Activated CD4-positive, alpha-beta T cell treated with anti-CD3 and anti-CD28 coated beads, Interleukin-2, amount 50 U/mL, for 24 hours (primary cell): Measurements from ENCODE around the gene SLC9A5.
A peak's percentile ranks its signal among the peaks of the same experiment; 100 is the strongest.

Experiments used
- DNase-seq, 2 donors: peaks; one replicate each; pipeline ENCODE4 v3.0.0-alpha.2; 2020; ENCODE audit warnings: low read depth in 1 of 2, low spot score in 1 of 2

The SLC9A5 gene

GRCh38 chr16:67256701-67257230 is 8.0 kb downstream of the SLC9A5 start:
- DNase-seq: no peak

DNA sequence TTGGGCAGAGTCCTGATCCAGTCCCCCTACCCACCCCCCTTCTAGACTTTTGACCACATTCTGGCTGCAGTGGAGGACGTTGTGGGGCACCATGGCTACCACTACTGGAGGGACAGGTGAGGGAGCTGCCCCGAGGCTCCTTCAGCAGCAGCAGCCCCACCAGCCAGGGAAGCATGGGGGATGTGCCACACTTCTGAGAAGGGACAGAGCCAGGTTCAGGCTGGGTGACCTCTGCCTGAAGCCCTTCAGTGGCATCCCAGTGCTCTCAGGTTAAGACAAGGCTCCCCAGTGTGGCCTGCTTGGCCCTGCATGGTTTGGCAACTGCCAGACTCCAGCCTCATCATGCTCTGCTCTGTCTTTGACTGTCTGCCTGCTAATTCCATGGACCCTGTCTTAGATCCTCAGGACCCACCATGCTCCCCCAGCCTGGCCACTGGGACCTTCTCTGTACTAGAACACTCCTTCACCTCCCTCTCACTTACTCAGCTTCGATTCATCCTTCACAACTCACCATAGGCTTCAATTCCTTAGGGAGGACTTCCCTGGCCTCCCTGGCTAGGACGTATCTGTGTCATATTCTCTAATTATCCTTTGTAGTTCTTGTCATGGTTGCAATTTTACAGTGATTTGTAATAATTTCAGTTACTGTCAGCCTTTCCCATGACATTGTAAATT is 8.8 kb downstream of the SLC9A5 start:
- DNase-seq: no peak

DNA sequence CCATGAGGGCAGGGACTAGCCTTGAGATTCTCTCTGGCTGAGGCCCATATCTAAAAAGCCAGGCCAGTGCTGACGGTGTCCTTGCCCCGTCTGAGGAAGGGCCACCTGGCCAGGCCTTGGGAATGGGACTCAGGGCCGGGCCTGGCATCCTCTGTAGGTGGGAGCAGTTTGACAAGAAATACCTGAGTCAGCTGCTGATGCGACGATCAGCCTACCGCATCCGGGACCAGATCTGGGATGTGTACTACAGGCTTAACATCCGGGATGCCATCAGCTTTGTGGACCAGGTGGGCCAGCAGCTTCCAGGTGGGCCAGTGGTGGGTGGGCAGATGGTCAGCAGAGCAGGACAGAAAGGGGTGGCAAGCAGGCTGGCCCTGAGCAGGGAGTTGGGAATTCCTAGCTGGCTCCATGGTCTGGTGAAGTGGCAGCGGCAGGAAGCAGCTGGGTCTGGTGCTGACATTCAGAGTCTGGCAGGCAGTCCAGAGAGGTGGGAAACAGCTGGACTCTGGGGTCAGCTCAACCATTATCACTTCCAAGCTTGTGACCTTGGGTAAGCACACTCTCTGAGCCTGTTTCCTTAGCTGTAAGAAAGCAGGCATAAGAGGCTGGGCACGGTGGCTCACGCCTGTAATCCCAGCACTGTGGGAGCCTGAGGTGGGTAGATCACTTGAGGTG is 9.5 kb downstream of the SLC9A5 start:
- no peak for DNase-seq

- DNase-seq: no peak
These were observed 10.9 kb downstream of the SLC9A5 start for GRCh38 chr16:67259705-67260104.

- no peak for DNase-seq
These were observed 11.8 kb downstream of the SLC9A5 start for GRCh38 chr16:67260426-67261063.

DNA sequence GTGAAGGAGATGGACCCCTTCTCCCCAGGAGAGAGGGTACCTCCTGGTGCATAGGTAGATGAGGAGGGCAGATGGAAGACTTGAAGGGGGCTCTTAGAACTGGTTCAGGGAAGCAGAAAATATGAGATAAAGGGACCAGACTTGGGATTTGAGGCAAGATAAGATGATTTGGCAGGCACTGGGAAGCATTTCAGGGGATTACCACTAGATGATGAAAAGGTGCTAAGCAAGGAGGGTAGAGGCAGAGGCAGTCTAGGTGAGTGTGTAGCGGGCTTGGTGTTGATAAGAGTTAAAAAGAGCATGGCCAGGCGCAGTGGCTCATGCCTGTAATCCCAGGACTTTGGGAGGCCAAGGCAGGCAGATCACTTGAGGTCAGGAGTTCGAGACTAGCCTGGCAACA is 14.4 kb downstream of the SLC9A5 start:
- no peak for DNase-seq

DNA sequence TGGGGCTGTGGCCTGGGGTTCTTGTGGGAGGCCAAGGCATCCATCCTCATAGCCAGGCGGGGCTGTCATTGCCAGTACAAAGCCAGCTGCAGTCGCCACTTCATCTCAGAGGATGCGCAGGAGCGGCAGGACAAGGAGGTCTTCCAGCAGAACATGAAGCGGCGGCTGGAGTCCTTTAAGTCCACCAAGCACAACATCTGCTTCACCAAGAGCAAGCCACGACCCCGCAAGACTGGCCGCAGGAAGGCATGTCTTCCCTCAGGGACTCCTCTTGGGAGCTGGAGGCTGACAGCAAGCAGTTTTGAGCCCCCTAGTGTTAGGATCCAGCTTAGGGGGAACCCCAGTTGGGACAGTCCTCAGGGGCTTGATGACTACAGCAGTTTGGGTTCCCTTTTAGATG is 15.5 kb downstream of the SLC9A5 start:
- DNase-seq: no peak

GRCh38 chr16:67264866-67265265 is 16.1 kb downstream of the SLC9A5 start:
- no peak for DNase-seq

DNA sequence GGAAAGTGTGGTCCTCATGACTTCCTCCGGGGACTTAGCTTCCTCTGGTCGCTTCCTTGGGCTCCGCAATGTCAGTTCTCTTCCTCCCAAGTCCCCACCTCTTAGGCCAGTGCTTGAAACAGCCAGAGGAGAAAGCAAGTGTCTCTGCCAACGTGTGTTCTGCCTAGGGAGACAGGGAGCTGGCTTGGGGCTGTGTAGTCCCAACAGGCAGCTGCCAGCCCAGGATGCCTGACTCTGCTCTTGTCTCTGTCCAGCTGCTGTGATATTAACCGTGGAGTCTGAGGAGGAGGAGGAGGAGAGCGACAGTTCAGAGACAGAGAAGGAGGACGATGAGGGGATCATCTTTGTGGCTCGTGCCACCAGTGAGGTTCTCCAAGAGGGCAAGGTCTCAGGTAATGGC is 17.1 kb downstream of the SLC9A5 start:
- no peak for DNase-seq

DNA sequence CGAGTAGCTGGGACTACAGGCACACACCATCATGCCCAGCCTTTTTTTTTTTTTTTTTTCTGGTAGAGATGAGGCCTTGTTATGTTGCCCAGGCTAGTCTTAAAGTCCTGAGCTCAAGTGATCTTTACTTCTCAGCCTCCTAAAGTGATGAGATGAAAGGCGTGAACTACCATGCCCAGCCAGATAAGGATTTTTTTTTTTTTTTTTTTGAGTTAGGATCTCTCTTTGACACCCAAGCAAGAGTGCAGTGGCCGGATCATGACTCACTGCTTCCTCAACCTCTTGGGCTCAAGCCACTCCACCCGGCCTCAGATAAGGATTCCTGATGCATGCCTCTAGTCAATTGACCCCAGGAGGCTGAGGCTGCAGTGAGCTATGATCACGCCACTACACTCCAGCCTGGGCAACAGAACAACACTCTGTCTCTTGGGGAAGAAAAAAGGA is 19.4 kb downstream of the SLC9A5 start:
- DNase-seq: no peak

GRCh38 chr16:67269766-67270165 is 21.0 kb downstream of the SLC9A5 start:
- no peak for DNase-seq

DNA sequence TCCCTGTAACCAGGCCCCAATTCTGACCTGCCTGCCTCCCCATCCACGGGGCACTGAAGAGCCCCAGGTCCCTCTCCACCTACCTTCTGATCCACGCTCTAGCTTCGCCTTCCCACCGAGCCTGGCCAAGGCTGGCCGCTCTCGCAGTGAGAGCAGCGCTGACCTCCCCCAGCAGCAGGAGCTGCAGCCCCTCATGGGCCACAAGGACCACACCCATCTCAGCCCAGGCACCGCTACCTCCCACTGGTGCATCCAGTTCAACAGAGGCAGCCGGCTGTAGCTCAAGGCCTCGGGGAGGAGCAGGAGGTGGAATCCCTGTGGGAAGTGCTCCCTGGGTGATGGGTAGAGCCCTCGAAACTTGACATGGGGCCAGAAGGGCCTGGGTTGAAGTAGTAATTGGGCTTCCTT is 22.2 kb downstream of the SLC9A5 start:
- no peak for DNase-seq

GRCh38 chr16:67271446-67271845 is 22.7 kb downstream of the SLC9A5 start:
- no peak for DNase-seq

- no peak for DNase-seq
These were observed 26.5 kb downstream of the SLC9A5 start for GRCh38 chr16:67275321-67275720.

DNA sequence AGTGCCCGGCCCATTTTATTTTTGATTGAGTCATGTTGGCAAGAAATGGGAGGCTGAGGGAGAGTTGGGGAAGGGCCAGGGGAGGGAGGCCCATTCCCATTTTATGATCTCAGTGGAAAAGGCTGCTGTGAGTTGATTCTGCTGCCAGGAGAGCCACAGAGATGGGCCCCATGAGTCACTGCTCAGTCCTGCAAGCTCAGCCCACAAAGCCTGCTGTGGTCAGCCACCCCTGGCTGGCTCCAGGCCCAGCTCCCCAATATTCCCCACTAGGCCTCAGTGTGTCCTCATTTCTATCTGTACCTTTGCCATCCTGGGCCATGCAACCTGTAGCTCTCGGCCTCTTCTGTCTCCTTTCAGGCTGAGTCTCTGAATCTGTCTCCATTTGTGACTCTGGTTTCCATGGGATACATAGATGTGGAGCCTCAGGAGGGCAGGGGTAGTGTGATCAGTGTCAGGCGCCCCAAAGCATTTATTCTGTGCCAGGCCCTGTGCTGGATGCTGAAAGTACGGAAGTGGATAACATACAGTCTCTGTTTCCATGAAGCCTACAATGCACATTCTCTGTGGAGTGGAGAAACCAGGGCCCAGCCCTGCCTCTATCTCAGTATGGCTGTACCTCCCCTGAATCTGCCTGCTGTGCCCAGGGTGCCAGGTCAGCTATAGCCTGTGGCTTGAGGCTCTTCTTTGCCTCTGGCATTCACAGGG is 28.7 kb downstream of the SLC9A5 start:
- no peak for DNase-seq

- DNase-seq: no peak
These were observed 29.4 kb downstream of the SLC9A5 start for GRCh38 chr16:67277999-67278772.

DNA sequence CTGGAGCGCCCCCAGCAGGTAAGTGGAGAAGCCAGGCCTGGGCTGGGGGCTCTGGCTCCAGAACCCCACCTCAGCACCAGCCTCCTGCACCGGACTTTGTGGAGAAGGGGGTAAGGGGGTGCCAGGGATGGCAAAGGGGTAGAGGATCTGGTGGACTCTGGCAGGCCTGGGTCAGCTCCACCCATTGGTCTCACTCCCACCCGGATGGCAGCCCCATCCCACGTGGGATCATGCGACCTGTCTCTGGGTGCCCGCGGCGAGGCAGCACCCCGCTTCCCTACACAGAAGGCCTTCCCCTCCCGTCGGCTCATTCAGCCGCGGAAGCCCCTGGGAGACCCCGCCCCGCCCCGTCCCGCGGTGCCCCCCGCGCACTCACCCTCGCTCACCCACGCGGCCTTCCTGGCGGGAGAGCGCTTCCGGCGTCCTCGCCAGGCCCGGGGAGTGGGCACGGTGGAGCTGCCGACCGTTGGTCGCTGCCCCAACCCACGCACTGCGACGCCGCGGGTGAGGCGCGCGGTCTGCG is 30.1 kb downstream of the SLC9A5 start:
- DNase-seq: peak; percentile 45 to 52

DNA sequence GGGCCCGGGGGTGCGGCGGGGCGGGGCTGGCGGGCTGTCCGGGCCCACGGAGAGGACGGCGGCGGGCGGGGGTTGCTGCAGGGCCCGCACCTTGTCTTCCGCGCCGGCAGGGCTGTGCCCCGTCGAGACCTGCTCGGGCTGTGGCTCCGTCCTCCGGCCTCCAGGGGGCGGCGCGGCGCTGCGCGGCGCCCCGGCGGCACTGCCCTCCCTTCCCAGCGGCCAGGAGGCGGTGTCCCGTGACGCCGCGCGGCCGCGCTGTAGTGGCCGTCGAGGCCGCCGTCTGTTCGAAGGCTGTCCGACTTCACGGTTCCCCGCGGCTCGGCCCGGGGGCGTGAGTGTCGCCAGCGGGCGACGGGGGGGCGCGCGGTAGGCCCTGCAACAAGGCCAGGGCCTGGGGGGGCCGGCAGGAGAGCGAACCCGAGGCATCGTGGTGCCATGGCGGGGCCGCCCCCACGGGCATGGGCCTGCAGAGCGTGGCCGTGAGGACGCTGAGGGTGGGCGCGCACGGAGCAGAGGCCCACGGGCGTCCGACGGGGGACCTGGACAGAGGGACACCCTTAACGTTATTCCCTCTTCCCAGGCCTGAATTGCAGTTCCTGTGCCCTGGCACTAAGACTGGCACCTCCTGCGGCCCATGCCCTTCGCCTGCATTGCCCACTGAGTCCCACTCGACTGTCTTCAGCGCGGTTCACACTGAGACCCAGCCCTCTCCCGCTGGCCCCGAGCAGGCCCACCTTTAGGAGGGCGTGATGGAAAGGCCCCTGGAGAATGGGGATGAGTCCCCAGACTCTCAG is 30.7 kb downstream of the SLC9A5 start, which contains the start of gene PLEKHG4:
TSS of gene PLEKHG4 (plus strand) at position 237 of the 794 bp plus-strand sequence. CDS start at position 750, 513 bp downstream.
- DNase-seq: peak; percentile 69 to 73
